Activated naive CD8-positive, alpha-beta T cell treated with anti-CD3 and anti-CD28 coated beads for 36 hours (primary cell): ENCODE data around the gene SLC12A8. TPM values are rescaled to one million over a fixed set of nuclear protein-coding genes. Genes with fewer than 3 reads are reported as not detected.

Experiments
- DNase-seq: peaks from one replicate; pipeline ENCODE4 v3.0.0; 2021
- H3K27ac Mint-ChIP-seq: one replicate; pipeline ENCODE4 v1.8.0; 2022; ENCODE audit warnings: mild to moderate bottlenecking, moderate library complexity, mixed read lengths
- H3K27me3 Mint-ChIP-seq: one replicate; pipeline ENCODE4 v1.8.0; 2022; ENCODE audit warnings: mild to moderate bottlenecking, mixed read lengths
- H3K36me3 Mint-ChIP-seq: one replicate; pipeline ENCODE4 v1.8.0; 2021; ENCODE audit warnings: mild to moderate bottlenecking, mixed read lengths
- H3K4me1 Mint-ChIP-seq: one replicate; pipeline ENCODE4 v1.8.0; 2021; ENCODE audit warnings: mixed read lengths
- H3K4me3 Mint-ChIP-seq: one replicate; pipeline ENCODE4 v1.8.0; 2022; ENCODE audit warnings: mild to moderate bottlenecking, moderate library complexity, mixed read lengths
- H3K9me3 Mint-ChIP-seq: one replicate; pipeline ENCODE4 v1.8.0; 2022; ENCODE audit warnings: mixed read lengths
- total RNA-seq, 2 experiments: library from RNA; stranded (reverse); gene quantifications; one replicate each; pipeline ENCODE4 v1.2.3, GENCODE V29; 2021

SLC12A8 gene
- total RNA-seq, 2 experiments from 2014 or later: 1.8 to 1.9 TPM

DNA sequence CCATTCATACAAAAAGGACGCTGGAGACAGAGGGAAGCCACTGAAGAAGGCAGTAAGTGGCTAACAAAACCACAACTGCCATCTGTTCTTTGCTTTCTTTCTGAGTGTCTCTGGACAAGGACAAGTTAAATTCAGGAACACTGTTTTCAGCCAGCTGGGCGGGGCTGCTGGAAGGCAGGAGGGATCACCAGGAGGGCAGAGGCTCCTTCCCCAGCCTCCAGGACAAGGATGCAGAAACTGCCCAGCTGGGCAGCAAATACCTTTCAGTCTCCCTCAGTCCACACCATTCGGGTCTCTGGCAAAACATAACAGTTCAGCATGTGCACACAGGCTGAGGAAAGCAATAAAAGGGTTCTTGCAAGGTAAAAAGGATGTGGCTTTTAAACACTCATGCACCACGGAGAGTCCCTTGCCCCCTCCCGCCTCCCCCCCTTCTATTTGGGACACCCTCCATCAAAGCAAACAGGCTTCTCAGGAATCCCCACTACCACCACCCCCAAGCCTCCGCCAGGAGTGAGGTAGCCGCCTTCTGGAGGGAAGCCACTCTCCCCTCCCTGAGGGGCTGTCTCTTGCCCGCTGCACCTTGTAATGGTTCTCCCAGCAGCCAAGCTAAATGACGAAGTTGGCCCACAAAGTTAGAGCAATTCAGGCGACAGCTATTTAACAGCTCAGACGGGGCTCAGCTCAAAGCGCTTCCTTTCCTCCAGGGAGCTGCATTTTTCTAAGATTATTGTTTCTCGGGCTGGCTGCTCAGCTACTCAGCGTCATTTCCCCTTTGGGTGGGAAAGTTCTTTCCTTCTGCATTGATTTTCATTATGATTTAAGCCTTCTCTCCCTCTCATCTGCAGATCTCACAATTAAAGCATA lies 160.6 kb downstream of the SLC12A8 start:
- Mint-ChIP-seq H3K36me3 (peaks cover 37% of the 10 kb centered on the region), H3K27ac (peak overlapping the region; percentile 93), H3K4me1 (peaks cover 59% of the 10 kb centered on the region), H3K9me3 (no peaks in the 10 kb centered on the region), H3K4me3 (peak overlapping the region; percentile 93), H3K27me3 (no peaks in the 10 kb centered on the region)
- peak; percentile 73 for DNase-seq

DNA sequence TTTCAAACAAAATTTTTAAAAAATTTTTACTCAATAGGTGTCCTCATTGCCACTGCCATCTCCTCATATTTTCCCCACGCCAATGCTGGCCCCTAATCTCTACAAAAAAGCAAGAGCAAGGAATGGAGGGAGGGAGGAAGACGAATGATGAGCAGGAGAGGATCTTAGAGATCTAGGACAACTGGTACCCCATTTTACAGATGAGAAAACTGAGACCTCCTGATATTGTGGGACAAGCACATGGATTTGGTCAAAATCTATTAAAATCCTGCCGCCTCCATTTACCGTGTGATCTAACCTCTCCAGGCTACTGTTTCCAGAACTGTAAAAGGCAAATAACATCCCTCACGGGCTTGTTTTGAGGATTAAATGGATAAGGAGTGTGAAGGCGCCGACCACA lies 161.3 kb downstream of the SLC12A8 start:
- Mint-ChIP-seq H3K4me3 (peak overlapping the region; percentile 93), H3K4me1 (peaks cover 57% of the 10 kb centered on the region), H3K27me3 (no peaks in the 10 kb centered on the region), H3K9me3 (no peaks in the 10 kb centered on the region), H3K36me3 (peaks cover 37% of the 10 kb centered on the region), H3K27ac (peak overlapping the region; percentile 93)
- DNase-seq: no peak

GRCh38 chr3:125050488-125051090 lies 162.0 kb downstream of the SLC12A8 start:
- Mint-ChIP-seq H3K4me3 (no peak overlapping the region), H3K27ac (no peak overlapping the region), H3K27me3 (no peaks in the 10 kb centered on the region), H3K4me1 (peaks cover 57% of the 10 kb centered on the region), H3K36me3 (peaks cover 37% of the 10 kb centered on the region), H3K9me3 (no peaks in the 10 kb centered on the region)
- DNase-seq: no peak

- no peak overlapping the region for H3K27ac Mint-ChIP-seq
- peaks cover 26% of the 10 kb centered on the region for H3K36me3 Mint-ChIP-seq
- H3K4me3 Mint-ChIP-seq: no peak overlapping the region
- DNase-seq: no peak
- H3K9me3 Mint-ChIP-seq: no peaks in the 10 kb centered on the region
- peaks cover 40% of the 10 kb centered on the region for H3K4me1 Mint-ChIP-seq
- H3K27me3 Mint-ChIP-seq: no peaks in the 10 kb centered on the region
Measured at GRCh38 chr3:125048282-125048681, 164.3 kb downstream of the SLC12A8 start.

GRCh38 chr3:125045965-125046364 lies 166.6 kb downstream of the SLC12A8 start:
- H3K9me3 Mint-ChIP-seq: no peaks in the 10 kb centered on the region
- H3K4me3 Mint-ChIP-seq: no peak overlapping the region
- no peaks in the 10 kb centered on the region for H3K27me3 Mint-ChIP-seq
- peaks cover 18% of the 10 kb centered on the region for H3K36me3 Mint-ChIP-seq
- peaks cover 18% of the 10 kb centered on the region for H3K4me1 Mint-ChIP-seq
- no peak overlapping the region for H3K27ac Mint-ChIP-seq
- no peak for DNase-seq

DNA sequence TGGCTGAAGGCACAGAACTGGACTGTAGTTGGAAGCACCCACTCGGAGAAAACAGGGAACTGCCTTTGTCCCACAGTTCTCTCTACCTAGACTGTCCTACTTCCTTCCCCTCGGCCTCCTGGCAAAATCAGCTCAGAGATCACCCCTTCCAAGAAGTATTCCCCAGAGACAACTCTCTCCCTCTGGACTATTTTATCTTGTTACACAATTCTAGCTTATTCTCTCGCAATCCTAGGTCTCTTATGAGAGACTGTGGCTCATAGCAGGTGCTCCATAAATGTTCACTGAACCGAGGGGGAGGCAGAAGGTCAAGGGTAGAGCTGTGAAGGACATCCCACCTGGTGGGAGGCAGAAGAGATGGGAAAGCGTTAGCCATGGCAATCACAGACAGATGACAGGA lies 167.4 kb downstream of the SLC12A8 start:
- Mint-ChIP-seq H3K4me3 (no peak overlapping the region), H3K4me1 (peaks cover 11% of the 10 kb centered on the region), H3K36me3 (peaks cover 10% of the 10 kb centered on the region), H3K27ac (no peak overlapping the region), H3K27me3 (no peaks in the 10 kb centered on the region), H3K9me3 (no peaks in the 10 kb centered on the region)
- no peak for DNase-seq

DNA sequence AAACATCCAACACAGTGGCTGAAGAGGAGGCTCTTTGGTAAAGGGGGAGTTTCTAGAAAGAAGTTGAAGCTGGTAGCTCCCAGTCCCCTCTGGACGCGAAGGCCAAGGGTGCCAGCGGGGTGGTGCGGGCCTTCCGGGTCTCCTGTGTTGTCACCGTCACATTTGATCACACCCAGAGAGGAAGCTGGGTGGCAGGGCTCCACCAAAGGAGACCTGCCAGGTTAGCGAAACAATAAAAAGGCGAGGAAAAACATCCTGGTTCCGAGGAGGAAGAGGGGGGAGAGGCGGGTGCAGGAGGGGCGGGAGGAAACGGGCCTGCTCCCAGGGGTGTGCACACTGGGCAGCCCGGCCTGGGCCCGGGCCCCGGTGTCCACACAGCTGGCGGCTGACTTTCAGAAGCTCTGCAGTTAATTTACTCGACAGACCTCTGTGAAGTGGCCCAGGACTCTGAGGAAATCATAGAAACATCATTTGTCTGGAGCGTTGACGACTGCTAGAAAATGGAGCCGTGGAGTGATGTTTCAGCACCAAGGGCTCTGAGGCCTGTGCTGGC lies 168.9 kb downstream of the SLC12A8 start:
- Mint-ChIP-seq H3K36me3 (peaks cover 10% of the 10 kb centered on the region), H3K27ac (no peak overlapping the region), H3K4me1 (peaks cover 12% of the 10 kb centered on the region), H3K9me3 (no peaks in the 10 kb centered on the region), H3K4me3 (no peak overlapping the region), H3K27me3 (no peaks in the 10 kb centered on the region)
- DNase-seq: no peak

DNA sequence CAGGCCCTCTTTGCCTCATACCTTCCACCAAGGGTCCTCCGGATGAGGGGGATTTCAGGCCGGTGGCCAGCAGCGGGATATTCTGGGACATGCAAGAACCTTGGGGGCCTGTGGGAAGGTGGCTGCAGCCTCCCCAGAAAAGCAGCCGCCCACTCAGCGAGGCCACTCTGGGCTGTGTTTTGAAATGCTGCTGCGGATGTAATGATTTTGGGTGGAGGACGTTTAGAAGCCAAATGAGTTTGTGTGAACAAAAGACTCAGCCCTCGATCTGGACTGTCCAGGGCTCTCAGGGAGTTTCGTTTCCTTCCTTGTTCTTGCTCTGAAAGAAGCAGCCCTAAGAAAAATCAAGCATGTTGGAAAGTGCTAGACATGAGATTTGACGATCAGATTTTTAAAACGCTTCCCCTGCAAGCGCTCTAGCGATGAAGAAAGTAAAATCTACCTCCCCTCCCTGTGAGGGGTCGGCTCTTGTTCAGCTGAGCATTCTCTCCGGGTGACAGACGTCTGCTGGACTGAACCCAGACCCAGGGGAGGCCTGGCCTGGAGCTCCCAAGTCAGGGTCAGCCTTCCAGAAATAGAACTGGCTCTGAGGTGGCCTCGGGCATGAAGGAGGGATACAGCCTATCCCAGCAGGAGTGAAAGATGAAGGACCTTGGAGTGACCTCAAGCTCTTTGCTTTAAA lies 169.7 kb downstream of the SLC12A8 start:
- no peak for DNase-seq
- no peak overlapping the region for H3K4me3 Mint-ChIP-seq
- H3K4me1 Mint-ChIP-seq: peaks cover 10% of the 10 kb centered on the region
- no peak overlapping the region for H3K27ac Mint-ChIP-seq
- H3K36me3 Mint-ChIP-seq: peaks cover 13% of the 10 kb centered on the region
- peaks cover 1% of the 10 kb centered on the region for H3K9me3 Mint-ChIP-seq
- H3K27me3 Mint-ChIP-seq: no peaks in the 10 kb centered on the region

DNA sequence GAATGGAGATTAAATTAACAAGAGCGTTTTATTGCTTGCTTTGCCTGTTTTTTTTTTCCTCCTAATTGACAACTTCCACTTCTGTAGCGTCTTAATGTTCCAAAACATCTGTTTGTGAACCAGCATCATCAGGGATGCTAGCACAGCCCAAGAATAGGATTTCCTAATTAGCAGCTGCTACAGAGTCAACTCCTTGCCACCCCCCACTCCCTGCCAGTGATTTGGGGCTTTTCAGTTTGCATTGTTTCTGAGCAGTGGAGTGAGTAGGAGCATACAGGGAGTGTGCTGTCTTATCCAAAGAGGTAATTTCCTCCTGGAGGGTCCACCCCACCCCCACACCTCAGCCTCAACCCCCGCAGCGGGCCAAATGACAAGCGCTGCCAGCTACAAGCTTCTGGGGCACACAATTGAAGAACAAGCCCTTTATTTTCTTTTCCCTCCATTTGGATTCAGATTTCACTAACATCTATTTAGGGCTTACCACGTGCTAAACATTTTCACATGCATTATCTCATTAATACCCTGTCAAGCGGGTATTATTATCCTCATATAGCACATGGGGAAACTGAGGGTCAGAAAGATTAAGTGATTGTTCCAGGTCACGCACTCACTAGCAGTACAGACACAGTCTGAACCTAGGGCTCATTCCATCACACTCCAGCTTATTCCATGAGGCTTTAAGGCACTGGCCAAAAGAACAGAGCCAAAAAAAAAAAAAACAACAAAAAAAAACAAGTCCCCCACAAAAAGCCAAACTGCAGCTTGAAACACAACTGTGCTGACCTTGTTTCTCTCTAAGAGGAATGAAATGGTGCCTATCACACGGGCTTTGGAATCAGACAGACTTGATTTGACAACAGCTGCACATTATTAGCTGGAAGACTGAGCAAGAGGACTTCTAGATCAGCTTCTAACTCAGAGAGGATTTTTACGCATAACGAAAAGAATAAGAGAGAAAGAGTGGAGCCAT lies 173.1 kb downstream of the SLC12A8 start:
- Mint-ChIP-seq H3K36me3 (peaks cover 30% of the 10 kb centered on the region), H3K27me3 (no peaks in the 10 kb centered on the region), H3K9me3 (peaks cover 13% of the 10 kb centered on the region), H3K27ac (no peak overlapping the region), H3K4me3 (no peak overlapping the region), H3K4me1 (peaks cover 17% of the 10 kb centered on the region)
- DNase-seq: no peak

DNA sequence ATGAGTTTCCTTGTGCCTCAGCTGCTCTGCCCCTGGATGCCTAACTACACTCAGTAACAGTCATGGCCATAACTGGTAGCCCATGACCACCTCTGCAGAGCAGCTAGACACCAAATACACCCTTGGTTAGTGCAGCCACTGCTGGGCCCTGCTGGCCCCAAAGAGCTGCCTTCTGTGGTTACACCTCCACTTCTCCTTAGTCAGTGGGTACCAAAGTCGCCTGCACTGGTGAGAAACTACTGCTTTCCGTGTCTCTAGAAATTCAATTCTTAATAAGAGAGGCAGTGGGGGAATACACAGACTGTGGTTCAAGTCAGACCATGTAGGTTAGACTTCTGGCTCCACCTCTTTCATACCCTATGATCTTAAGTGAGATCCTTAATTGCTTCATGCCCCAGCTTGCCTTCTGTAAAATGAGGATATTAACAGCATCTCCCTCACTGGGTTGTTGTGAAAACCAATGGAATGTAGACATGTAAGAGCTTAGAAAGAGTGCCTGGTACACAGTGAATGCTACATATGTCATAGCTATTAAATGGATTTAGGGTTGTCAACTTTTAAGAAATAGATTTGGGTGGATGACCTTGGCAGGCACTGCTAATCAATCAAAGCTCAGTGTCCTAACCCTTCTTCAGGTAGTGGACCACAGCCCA lies 174.9 kb downstream of the SLC12A8 start:
- DNase-seq: no peak
- Mint-ChIP-seq H3K4me1 (peaks cover 19% of the 10 kb centered on the region), H3K9me3 (peaks cover 13% of the 10 kb centered on the region), H3K27me3 (no peaks in the 10 kb centered on the region), H3K36me3 (peaks cover 35% of the 10 kb centered on the region), H3K27ac (no peak overlapping the region), H3K4me3 (no peak overlapping the region)

DNA sequence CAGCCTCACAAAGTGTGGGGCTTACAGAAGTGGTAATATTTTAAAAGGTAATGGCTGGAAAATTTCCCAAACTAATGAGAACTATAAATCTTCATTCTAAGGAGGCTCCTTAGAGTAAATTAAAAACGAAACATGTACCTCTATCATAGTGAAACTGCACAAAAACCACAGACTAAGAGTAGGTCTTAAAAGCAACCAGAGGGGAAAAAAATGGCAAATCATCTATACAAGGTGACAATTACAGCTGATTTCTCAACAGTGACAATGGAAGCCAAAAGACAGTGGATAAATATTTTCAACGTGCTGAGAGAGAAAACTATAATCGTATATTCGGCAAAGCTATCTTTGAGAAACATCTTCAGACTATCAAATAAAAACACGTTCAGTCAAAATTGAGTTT lies 177.3 kb downstream of the SLC12A8 start:
- Mint-ChIP-seq H3K4me3 (no peak overlapping the region), H3K27me3 (no peaks in the 10 kb centered on the region), H3K4me1 (peaks cover 24% of the 10 kb centered on the region), H3K36me3 (peaks cover 39% of the 10 kb centered on the region), H3K27ac (peak overlapping the region; percentile 45), H3K9me3 (peaks cover 13% of the 10 kb centered on the region)
- no peak for DNase-seq

- Mint-ChIP-seq H3K4me1 (peaks cover 20% of the 10 kb centered on the region), H3K27ac (no peak overlapping the region), H3K36me3 (peaks cover 36% of the 10 kb centered on the region), H3K9me3 (peaks cover 13% of the 10 kb centered on the region), H3K4me3 (no peak overlapping the region), H3K27me3 (no peaks in the 10 kb centered on the region)
- no peak for DNase-seq
Measured at GRCh38 chr3:125033616-125034015, 178.9 kb downstream of the SLC12A8 start.

DNA sequence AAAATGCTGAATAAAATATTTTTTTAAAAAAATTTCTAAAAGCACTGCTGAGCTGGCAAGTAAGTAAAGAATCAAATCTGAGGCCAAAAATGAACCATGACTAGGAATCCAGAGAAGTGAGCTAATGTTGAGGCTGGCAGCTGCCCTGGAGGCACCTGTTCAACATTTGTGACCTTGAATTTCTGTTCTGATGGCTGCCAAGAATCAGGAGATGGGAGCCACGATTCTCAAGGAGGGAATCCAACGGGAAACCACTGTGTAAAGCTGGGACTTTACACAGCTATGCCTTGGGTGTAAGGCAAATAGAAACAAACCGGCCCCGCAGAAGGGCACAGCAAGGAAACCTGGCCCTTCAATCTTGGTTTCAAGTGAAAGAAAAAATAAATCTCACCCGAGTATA lies 179.4 kb downstream of the SLC12A8 start:
- Mint-ChIP-seq H3K36me3 (peaks cover 37% of the 10 kb centered on the region), H3K27ac (no peak overlapping the region), H3K4me1 (peaks cover 20% of the 10 kb centered on the region), H3K4me3 (no peak overlapping the region), H3K27me3 (no peaks in the 10 kb centered on the region), H3K9me3 (peaks cover 12% of the 10 kb centered on the region)
- no peak for DNase-seq

- H3K4me3 Mint-ChIP-seq: no peak overlapping the region
- peaks cover 18% of the 10 kb centered on the region for H3K4me1 Mint-ChIP-seq
- H3K36me3 Mint-ChIP-seq: peaks cover 34% of the 10 kb centered on the region
- DNase-seq: no peak
- H3K27me3 Mint-ChIP-seq: no peaks in the 10 kb centered on the region
- H3K9me3 Mint-ChIP-seq: peaks cover 12% of the 10 kb centered on the region
- H3K27ac Mint-ChIP-seq: no peak overlapping the region
Measured at GRCh38 chr3:125032683-125033082, 179.9 kb downstream of the SLC12A8 start.
